GM06990 (cell line): ENCODE results near the gene CACNA2D2.

Source experiments
- DNase-seq: peaks from one replicate; pipeline ENCODE4 v3.0.0-alpha.2; 2011; ENCODE audit not compliant: insufficient read length; ENCODE audit errors: extremely low read depth
- H3K27me3 ChIP-seq: replicated peaks from 2 replicates; pipeline ENCODE4 v1.6.0; 2011; ENCODE audit warnings: low read length; ENCODE audit not compliant: control insufficient read depth, insufficient read depth
- H3K36me3 ChIP-seq: 2 replicates; pipeline ENCODE4 v1.5.1; 2011; ENCODE audit warnings: low read length; ENCODE audit not compliant: control insufficient read depth, insufficient read depth
- H3K4me3 ChIP-seq: replicated peaks from 2 replicates; pipeline ENCODE4 v1.5.1; 2011; ENCODE audit warnings: low read depth, mild to moderate bottlenecking, control low read depth, low read length
- TF ChIP-seq, protein P1 (sequence below): IDR thresholded peaks from 2 replicates; pipeline ENCODE4 v1.5.1; 2011; ENCODE audit warnings: low read length, control low read depth, mild to moderate bottlenecking, inconsistent platforms; ENCODE audit not compliant: insufficient read depth, poor library complexity, severe bottlenecking

CACNA2D2 gene

DNA sequence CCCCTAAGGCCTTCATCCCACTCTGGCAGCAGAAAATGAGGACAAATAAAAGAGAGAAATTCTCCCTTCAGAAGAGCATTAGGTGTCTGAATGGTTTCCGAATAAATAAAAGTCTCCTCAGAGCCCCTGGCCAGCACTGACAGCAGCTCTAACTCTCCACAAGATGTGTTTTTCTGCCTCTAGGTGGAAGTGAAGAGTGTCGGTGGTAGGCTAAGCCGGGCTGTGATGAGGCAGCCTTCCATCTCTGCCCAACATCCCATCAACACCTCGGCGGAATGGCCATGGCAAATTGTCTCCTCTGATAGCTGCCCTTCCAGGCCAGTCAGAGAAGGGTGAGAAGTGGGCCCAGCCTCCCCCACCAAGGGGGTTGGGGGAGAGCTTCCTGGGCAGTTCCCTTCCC is 6.3 kb upstream of the CACNA2D2 start:
- Histone ChIP-seq H3K27me3 (peaks cover 3% of the 10 kb centered on the region), H3K4me3 (no peak overlapping the region), H3K36me3 (no peaks in the 10 kb centered on the region)
- DNase-seq: no peak
- TF ChIP-seq, protein P1, sequence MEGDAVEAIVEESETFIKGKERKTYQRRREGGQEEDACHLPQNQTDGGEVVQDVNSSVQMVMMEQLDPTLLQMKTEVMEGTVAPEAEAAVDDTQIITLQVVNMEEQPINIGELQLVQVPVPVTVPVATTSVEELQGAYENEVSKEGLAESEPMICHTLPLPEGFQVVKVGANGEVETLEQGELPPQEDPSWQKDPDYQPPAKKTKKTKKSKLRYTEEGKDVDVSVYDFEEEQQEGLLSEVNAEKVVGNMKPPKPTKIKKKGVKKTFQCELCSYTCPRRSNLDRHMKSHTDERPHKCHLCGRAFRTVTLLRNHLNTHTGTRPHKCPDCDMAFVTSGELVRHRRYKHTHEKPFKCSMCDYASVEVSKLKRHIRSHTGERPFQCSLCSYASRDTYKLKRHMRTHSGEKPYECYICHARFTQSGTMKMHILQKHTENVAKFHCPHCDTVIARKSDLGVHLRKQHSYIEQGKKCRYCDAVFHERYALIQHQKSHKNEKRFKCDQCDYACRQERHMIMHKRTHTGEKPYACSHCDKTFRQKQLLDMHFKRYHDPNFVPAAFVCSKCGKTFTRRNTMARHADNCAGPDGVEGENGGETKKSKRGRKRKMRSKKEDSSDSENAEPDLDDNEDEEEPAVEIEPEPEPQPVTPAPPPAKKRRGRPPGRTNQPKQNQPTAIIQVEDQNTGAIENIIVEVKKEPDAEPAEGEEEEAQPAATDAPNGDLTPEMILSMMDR: no peak

GRCh38 chr3:50508821-50509220 is 5.4 kb upstream of the CACNA2D2 start:
- DNase-seq: no peak
- Histone ChIP-seq H3K36me3 (no peaks in the 10 kb centered on the region), H3K27me3 (peaks cover 3% of the 10 kb centered on the region), H3K4me3 (no peak overlapping the region)
- TF ChIP-seq, protein P1: no peak

DNA sequence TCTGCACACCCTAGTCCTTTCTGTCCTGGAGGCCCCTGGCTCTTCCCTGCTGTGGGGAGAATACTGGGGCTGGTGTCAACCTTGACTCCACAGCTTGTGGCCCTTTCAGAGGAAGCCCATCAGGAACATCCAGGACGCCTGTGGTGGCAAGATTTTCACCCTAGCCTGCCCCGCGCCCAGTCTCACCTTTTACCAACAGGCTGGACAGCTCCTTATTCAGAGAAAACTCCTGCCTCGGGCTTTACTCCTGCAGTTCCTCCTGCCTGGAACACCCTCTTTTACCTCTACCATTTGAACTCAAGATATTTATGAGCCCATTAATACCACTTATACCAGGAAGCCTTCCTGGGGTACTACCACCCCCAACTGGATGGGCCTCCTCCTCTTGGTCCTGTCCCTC is 2.7 kb upstream of the CACNA2D2 start:
- no peak overlapping the region for H3K4me3 ChIP-seq
- H3K36me3 ChIP-seq: no peaks in the 10 kb centered on the region
- no peak for DNase-seq
- H3K27me3 ChIP-seq: peaks cover 4% of the 10 kb centered on the region
- TF ChIP-seq, protein P1: no peak

DNA sequence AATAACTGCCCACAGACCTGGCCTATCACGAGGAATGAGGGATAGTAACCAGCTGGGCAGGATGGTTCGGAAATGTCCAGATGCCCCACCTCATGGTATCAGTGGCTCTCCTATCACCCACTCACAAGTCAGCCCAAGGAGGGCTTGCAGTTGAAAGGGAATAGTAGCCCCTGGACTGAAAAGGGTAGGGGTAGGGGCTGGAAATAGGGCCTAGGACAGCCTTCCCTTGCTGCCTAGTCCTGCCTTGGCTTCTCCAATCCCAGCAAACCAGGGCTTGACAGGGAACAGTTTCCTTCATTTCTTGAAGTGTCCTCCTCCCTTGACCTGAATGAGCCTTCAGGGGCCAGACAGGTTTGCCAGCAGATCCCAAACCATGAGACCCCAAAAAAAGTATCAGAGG is 1.2 kb upstream of the CACNA2D2 start:
- no peak for DNase-seq
- H3K4me3 ChIP-seq: no peak overlapping the region
- H3K36me3 ChIP-seq: no peaks in the 10 kb centered on the region
- TF ChIP-seq, protein P1: no peak
- H3K27me3 ChIP-seq: peaks cover 3% of the 10 kb centered on the region

GRCh38 chr3:50502584-50503423 is 630 bp downstream of the CACNA2D2 start:
- no peak overlapping the region for H3K4me3 ChIP-seq
- no peak for DNase-seq
- H3K36me3 ChIP-seq: no peaks in the 10 kb centered on the region
- TF ChIP-seq, protein P1: no peak
- peaks cover 1% of the 10 kb centered on the region for H3K27me3 ChIP-seq
